B cell (primary cell): ENCODE results near the gene ADIG.

Experiments used
- CTCF ChIP-seq: fragments of 200-600 bp; IDR thresholded peaks from one replicate; pipeline ENCODE4 v1.8.0; 2022; ENCODE audit warnings: antibody characterized with exemption, mild to moderate bottlenecking
- EZH2 ChIP-seq: IDR thresholded peaks from 2 replicates; pipeline ENCODE4 v1.6.1; 2012; ENCODE audit warnings: borderline replicate concordance, low read depth, mild to moderate bottlenecking, moderate library complexity, low read length; ENCODE audit not compliant: insufficient read depth, poor library complexity, severe bottlenecking

GRCh38 chr20:38555395-38555794 lies 25.6 kb upstream of the ADIG start:
- no peak for TF ChIP-seq CTCF
- no peak for TF ChIP-seq EZH2
